Hepatocyte (in vitro differentiated cells): Measurements from ENCODE around the gene SMIM17. TPM values are rescaled to one million over a fixed set of nuclear protein-coding genes. Genes with fewer than 3 reads are reported as not detected.
"Not testable (repeated sequence)": the region's sequence is repeated elsewhere in the genome, so short reads cannot be mapped to it uniquely, and the experiment has no call there.

Source experiments
- DNase-seq: peaks from one replicate; pipeline ENCODE4 v3.0.0-alpha.2; 2016; ENCODE audit warnings: low spot score
- H2AFZ ChIP-seq: fragments of 200-600 bp; sonication (generic); 2 replicates; pipeline ENCODE4 v1.6.0; 2016; ENCODE audit warnings: antibody characterized with exemption, mild to moderate bottlenecking
- H3K27ac ChIP-seq: fragments of 200-600 bp; sonication (generic); 2 replicates; pipeline ENCODE4 v1.5.1; 2016; ENCODE audit warnings: mild to moderate bottlenecking
- H3K27me3 ChIP-seq: fragments of 200-600 bp; sonication (generic); 2 replicates; pipeline ENCODE4 v1.6.1; 2016
- H3K36me3 ChIP-seq: fragments of 200-600 bp; sonication (generic); replicated peaks from 2 replicates; pipeline ENCODE4 v1.5.1; 2016; ENCODE audit warnings: low read depth; ENCODE audit not compliant: insufficient read depth
- H3K4me1 ChIP-seq: fragments of 200-600 bp; sonication (generic); 2 replicates; pipeline ENCODE4 v1.5.1; 2016; ENCODE audit warnings: mild to moderate bottlenecking, moderate library complexity; ENCODE audit not compliant: insufficient read depth
- H3K4me2 ChIP-seq: fragments of 200-600 bp; sonication (generic); 2 replicates; pipeline ENCODE4 v1.6.0; 2016
- H3K4me3 ChIP-seq: fragments of 200-600 bp; sonication (generic); 2 replicates; pipeline ENCODE4 v1.5.1; 2016; ENCODE audit warnings: mild to moderate bottlenecking
- H3K79me2 ChIP-seq: fragments of 200-600 bp; sonication (generic); 2 replicates; pipeline ENCODE4 v1.6.0; 2017; ENCODE audit warnings: mild to moderate bottlenecking
- H3K9me2 ChIP-seq: fragments of 200-600 bp; sonication (generic); replicated peaks from 2 replicates; pipeline ENCODE4 v1.6.0; 2017; ENCODE audit warnings: mild to moderate bottlenecking; ENCODE audit not compliant: insufficient read depth
- H3K9me3 ChIP-seq: fragments of 200-600 bp; sonication (generic); 2 replicates; pipeline ENCODE4 v1.5.1; 2016; ENCODE audit warnings: low read depth, mild to moderate bottlenecking
- H4K20me1 ChIP-seq: fragments of 200-600 bp; sonication (generic); 2 replicates; pipeline ENCODE4 v1.6.0; 2016; ENCODE audit warnings: mild to moderate bottlenecking; ENCODE audit not compliant: insufficient read depth, poor library complexity, severe bottlenecking
- EZH2 ChIP-seq: fragments of 200-600 bp; sonication (generic); IDR thresholded peaks from 2 replicates; pipeline ENCODE4 v1.6.1; 2016; ENCODE audit warnings: antibody characterized with exemption, mild to moderate bottlenecking, borderline replicate concordance
- EZH2phosphoT487 ChIP-seq: fragments of 200-600 bp; sonication (generic); IDR thresholded peaks from one replicate; pipeline ENCODE4 v1.6.1; 2018; ENCODE audit warnings: antibody characterized with exemption, mild to moderate bottlenecking, low read depth, moderate library complexity; ENCODE audit not compliant: unreplicated experiment, severe bottlenecking
- WGBS: methylation state at CpG from one replicate; pipeline ENCODE4 v1.1.6; 2016; ENCODE audit warnings: low lambda C conversion rate; ENCODE audit errors: missing lambda C conversion rate; 5-methylcytosine and 5-hydroxymethylcytosine counted together
- polyA plus RNA-seq: library from polyadenylated mRNA; unstranded; fragments of >200 nt; fragmentation: Nextera tagmentation; extraction: Ambion mirVana; gene quantifications from 2 replicates; pipeline ENCODE4 v1.2.1, GENCODE V29; 2016
- total RNA-seq: library from RNA; depleted of rRNA; stranded (reverse); fragments of >200 nt; gene quantifications from 2 replicates; pipeline ENCODE4 v1.2.3, GENCODE V29; 2014
- TF ChIP-seq, protein P1 (sequence below): fragments of 200-600 bp; sonication (generic); IDR thresholded peaks from 2 replicates; pipeline ENCODE4 v1.5.1; 2016; ENCODE audit warnings: antibody characterized with exemption, mild to moderate bottlenecking; ENCODE audit not compliant: poor library complexity

Gene SMIM17
- total and polyA plus RNA-seq, 2 experiments from 2014 or later, result 0.45 TPM; not detected in 1

DNA sequence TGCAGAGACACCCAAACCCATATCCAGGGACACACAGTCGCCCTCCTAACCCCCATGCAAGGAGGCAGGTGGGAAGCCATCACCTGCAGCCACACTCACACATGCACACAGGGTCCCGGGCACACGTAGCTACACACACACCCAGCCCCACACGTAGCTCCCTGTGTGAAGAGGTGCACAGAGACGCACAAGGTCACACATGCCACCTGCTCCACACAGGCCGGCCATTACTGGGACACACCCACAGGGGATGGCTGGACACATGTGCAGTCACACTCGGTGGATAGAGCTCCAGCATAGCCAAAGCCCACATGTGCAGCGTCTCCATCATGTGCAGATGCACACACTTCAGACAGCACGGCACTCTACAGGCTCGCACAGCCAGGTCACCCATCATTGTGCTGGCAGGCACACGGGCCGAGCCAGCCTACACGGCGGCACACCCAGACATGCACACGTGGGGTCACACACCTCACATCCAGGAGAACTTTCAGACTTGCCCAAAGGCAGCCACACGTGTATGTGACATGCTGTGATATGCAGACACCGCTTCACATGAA lies 27.5 kb downstream of the SMIM17 start:
- TF ChIP-seq, protein P1, sequence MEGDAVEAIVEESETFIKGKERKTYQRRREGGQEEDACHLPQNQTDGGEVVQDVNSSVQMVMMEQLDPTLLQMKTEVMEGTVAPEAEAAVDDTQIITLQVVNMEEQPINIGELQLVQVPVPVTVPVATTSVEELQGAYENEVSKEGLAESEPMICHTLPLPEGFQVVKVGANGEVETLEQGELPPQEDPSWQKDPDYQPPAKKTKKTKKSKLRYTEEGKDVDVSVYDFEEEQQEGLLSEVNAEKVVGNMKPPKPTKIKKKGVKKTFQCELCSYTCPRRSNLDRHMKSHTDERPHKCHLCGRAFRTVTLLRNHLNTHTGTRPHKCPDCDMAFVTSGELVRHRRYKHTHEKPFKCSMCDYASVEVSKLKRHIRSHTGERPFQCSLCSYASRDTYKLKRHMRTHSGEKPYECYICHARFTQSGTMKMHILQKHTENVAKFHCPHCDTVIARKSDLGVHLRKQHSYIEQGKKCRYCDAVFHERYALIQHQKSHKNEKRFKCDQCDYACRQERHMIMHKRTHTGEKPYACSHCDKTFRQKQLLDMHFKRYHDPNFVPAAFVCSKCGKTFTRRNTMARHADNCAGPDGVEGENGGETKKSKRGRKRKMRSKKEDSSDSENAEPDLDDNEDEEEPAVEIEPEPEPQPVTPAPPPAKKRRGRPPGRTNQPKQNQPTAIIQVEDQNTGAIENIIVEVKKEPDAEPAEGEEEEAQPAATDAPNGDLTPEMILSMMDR, result no peak
- TF ChIP-seq EZH2, result no peak
- no peak for TF ChIP-seq EZH2phosphoT487
- no peak overlapping the region for H3K4me2 ChIP-seq
- H3K4me1 ChIP-seq, result no peaks in the 10 kb centered on the region
- no peaks in the 10 kb centered on the region for H3K9me2 ChIP-seq
- no peaks in the 10 kb centered on the region for H3K36me3 ChIP-seq
- H3K79me2 ChIP-seq, result no peaks in the 10 kb centered on the region
- no peaks in the 10 kb centered on the region for H4K20me1 ChIP-seq
- no peak for DNase-seq
- H2AFZ ChIP-seq, result no peak overlapping the region
- H3K9me3 ChIP-seq, result no peaks in the 10 kb centered on the region
- 79% methylated on average over 17 of the region's 17 CpGs for WGBS
- H3K27ac ChIP-seq, result no peak overlapping the region
- H3K4me3 ChIP-seq, result no peak overlapping the region
- H3K27me3 ChIP-seq, result no peaks in the 10 kb centered on the region

DNA sequence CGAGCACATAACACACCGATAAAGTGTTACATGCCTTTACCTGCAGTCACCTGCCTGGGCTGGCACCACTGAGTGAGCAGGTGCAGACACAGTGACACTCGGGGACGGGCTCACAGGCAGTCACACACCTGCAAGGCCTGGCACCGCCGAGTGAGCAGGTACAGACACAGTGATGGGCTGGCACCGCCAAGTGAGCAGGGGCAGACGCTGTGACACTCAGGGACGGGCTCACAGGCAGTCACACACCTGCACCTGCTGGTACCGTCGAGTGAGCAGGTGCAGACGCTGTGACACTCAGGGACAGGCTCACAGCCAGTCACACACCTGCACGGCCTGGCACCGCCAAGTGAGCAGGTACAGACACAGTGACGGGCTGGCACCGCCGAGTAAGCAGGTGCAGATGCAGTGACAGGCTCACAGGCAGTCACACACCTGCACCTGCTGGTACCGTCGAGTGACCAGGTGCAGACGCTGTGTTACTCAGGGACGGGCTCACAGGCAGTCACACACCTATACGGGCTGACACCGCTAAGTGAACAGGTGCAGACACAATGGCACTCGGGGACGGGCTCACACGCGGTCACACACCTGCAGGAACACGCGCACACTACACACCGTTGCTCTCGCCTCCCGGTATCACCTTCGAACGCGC lies 28.1 kb downstream of the SMIM17 start:
- Histone ChIP-seq H3K4me3 (no peak overlapping the region), H3K36me3 (no peaks in the 10 kb centered on the region), H3K9me2 (no peaks in the 10 kb centered on the region), H3K9me3 (no peaks in the 10 kb centered on the region), H3K4me2 (no peak overlapping the region), H3K4me1 (no peaks in the 10 kb centered on the region), H3K79me2 (no peaks in the 10 kb centered on the region), H3K27ac (no peak overlapping the region), H4K20me1 (no peaks in the 10 kb centered on the region), H2AFZ (no peak overlapping the region), H3K27me3 (no peaks in the 10 kb centered on the region)
- no peak for DNase-seq
- 94% methylated on average over 35 of the region's 35 CpGs for WGBS
- TF ChIP-seq, protein P1, result no peak
- TF ChIP-seq EZH2phosphoT487 (no peak), EZH2 (no peak)

DNA sequence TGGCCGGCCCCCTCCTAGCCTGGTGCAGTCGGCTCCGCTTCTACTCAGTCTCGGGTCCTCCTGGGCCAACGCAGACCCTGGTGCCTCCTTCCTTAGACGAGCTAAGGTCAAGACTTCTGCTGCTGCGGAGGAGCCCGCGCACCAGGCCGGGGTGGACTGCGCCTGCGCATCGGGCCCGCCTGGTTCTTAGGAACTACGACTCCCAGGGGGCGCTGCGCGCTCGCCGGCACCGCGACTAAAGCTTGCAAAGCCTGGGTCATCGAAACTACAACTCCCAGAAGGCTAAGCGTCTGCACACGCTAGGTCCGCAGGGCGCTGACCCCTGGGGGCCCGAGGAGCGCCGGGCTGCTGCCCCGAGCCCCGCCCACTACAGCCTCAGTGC lies 28.6 kb downstream of the SMIM17 start, which contains the start of gene ZNF835:
Gene ZNF835, minus strand, starts transcription at position 145 of the 382 bp plus-strand sequence. CDS start 6,559 bp downstream, outside the sequence.
- Histone ChIP-seq H3K27me3 (no peaks in the 10 kb centered on the region), H3K9me3 (no peaks in the 10 kb centered on the region), H3K36me3 (no peaks in the 10 kb centered on the region), H3K4me2 (no peak within 1 kb of the TSS), H4K20me1 (no peaks in the 10 kb centered on the region), H2AFZ (no peak within 1 kb of the TSS), H3K9me2 (no peaks in the 10 kb centered on the region), H3K4me3 (no peak within 1 kb of the TSS), H3K27ac (no peak within 1 kb of the TSS), H3K4me1 (no peaks in the 10 kb centered on the region), H3K79me2 (no peaks in the 10 kb centered on the region)
- TF ChIP-seq EZH2, result no peak
- TF ChIP-seq EZH2phosphoT487, result no peak
- TF ChIP-seq, protein P1, result no peak
- WGBS, result 89% methylated on average over 32 of the region's 32 CpGs
- no peak for DNase-seq

DNA sequence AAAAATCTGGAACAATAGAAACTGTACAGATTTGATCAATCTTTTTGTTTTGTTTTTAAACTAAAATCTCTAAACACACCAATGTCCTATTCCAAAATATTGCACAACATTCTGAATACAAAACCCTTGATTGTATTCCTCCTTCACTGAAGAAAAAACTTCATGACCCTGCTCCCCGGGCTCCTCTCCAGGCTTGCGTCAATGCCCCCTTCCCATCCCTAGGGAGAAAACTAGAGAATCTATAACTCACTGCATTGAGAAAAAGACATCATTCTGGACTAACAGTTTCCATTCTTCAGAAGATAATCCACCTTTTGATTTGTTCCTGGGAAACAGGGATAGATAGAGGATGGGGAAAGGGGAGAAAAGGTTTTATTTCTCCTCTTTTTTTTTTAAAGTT lies 29.7 kb downstream of the SMIM17 start:
- H3K4me2 ChIP-seq, H4K20me1 ChIP-seq, H3K9me2 ChIP-seq, H3K4me3 ChIP-seq, H3K27me3 ChIP-seq, DNase-seq, H3K4me1 ChIP-seq, H3K79me2 ChIP-seq, H3K9me3 ChIP-seq, H2AFZ ChIP-seq, H3K27ac ChIP-seq, H3K36me3 ChIP-seq: not testable (repeated sequence)
- 86% methylated on average over 2 of the region's 2 CpGs for WGBS
